K562 (cell line): ENCODE results near the gene BCKDK. TPM values are rescaled to one million over a fixed set of nuclear protein-coding genes. Genes with fewer than 3 reads are reported as not detected.

Source experiments
- ATAC-seq: fragments of 200-7000 bp; cut with Tn5 transposase; 3 replicates; pipeline ENCODE4 v1.9.1; 2020; ENCODE audit warnings: moderate library complexity
- BruUV-seq: library from RNA; stranded (reverse); fragments of 400-500 nt; replicated peaks from 2 replicates; lab custom pipeline; 2021; lab: Mats Ljungman, UMichigan
- CTCF ChIA-PET: fragments of 300-600 bp; formaldehyde crosslinking; extraction: SDS; loops from one replicate; lab custom pipeline; 2021; ENCODE audit warnings: low intra/inter-chr PET ratio; lab: Yijun Ruan, JAX
- POLR2A ChIA-PET: fragments of 300-600, 350-650 bp; sonication (Branson Sonifier 250); formaldehyde crosslinking; extraction: SDS; loops from one replicate; lab custom pipeline; 2021; ENCODE audit warnings: antibody characterized with exemption, inconsistent platforms; lab: Yijun Ruan, JAX
- DNase-seq, 4 experiments: peaks; one replicate each; pipeline versions ENCODE4 v3.0.0 to v3.0.0-alpha.2; 2011 to 2018; ENCODE audit warnings: low spot score in 3 of 4, mixed read lengths in 3 of 4; ENCODE audit errors: extremely low read depth in 1 of 4
- FAIRE-seq: peaks from 2 replicates; lab custom pipeline; 2011; peaks lifted over from hg19 to GRCh38; lab: Jason Lieb, UNC
- H2AFZ ChIP-seq: 2 replicates; pipeline ENCODE4 v1.6.0; 2011; ENCODE audit warnings: low read depth, low read length, control low read depth, inconsistent platforms
- H3K27ac ChIP-seq: fragments of 200-600 bp; 3 replicates; pipeline ENCODE4 v1.8.0; 2011; ENCODE audit warnings: low read depth, mild to moderate bottlenecking, control low read depth, inconsistent platforms, low read length, moderate library complexity, mixed read lengths; ENCODE audit errors: extremely low read depth
- H3K27me3 ChIP-seq, 2 experiments: fragments of 300-600 bp in 1 of 2; 2 replicates in 1 of 2; 3 replicates in 1 of 2; pipeline versions ENCODE4 v1.6.0 to v1.8.0; 2011; ENCODE audit warnings: inconsistent platforms in 2 of 2, low read length in 2 of 2, mild to moderate bottlenecking in 1 of 2, mixed read lengths in 1 of 2, moderate library complexity in 1 of 2; ENCODE audit not compliant: control insufficient read depth in 2 of 2, insufficient read depth in 2 of 2
- H3K36me3 ChIP-seq: fragments of 300-600 bp; 3 replicates; pipeline ENCODE4 v1.8.0; 2011; ENCODE audit warnings: mild to moderate bottlenecking, low read length, inconsistent platforms; ENCODE audit not compliant: control insufficient read depth, insufficient read depth
- H3K4me1 ChIP-seq, 2 experiments: fragments of 200-600 bp in 1 of 2; replicated peaks in 1 of 2; 2 replicates in 1 of 2; 3 replicates in 1 of 2; pipeline versions ENCODE4 v1.5.1 to v1.8.0; 2011; ENCODE audit warnings: inconsistent platforms in 2 of 2, low read length in 2 of 2, mild to moderate bottlenecking in 1 of 2, mixed read lengths in 1 of 2, moderate library complexity in 1 of 2; ENCODE audit not compliant: control insufficient read depth in 2 of 2, insufficient read depth in 2 of 2
- H3K4me2 ChIP-seq: 2 replicates; pipeline ENCODE4 v1.6.1; 2011; ENCODE audit warnings: low read length, control low read depth, inconsistent platforms, mixed read lengths; ENCODE audit not compliant: insufficient read depth
- H3K4me3 ChIP-seq: fragments of 200-600 bp; sonication (generic), shearing (Covaris generic); 2 replicates; pipeline ENCODE4 v1.5.1; 2016; ENCODE audit warnings: control low read depth, inconsistent platforms
- H3K79me2 ChIP-seq: fragments of 200-600 bp; 3 replicates; pipeline ENCODE4 v1.8.0; 2011; ENCODE audit warnings: low read length, inconsistent platforms; ENCODE audit not compliant: control insufficient read depth, insufficient read depth
- H3K9ac ChIP-seq, 2 experiments: 2 replicates each; pipeline versions ENCODE4 v1.6.0 to v1.6.1; 2011; ENCODE audit warnings: low read depth in 2 of 2, low read length in 2 of 2, control low read depth in 1 of 2, inconsistent platforms in 1 of 2, mild to moderate bottlenecking in 1 of 2, mixed read lengths in 1 of 2; ENCODE audit not compliant: insufficient read depth in 1 of 2
- H3K9me1 ChIP-seq: one replicate; pipeline ENCODE4 v1.6.0; 2011; ENCODE audit warnings: inconsistent platforms, mild to moderate bottlenecking, low read length, moderate library complexity; ENCODE audit not compliant: control insufficient read depth, insufficient read depth
- H3K9me3 ChIP-seq: replicated peaks from 2 replicates; pipeline ENCODE4 v1.5.1; 2011; ENCODE audit warnings: low read depth, low read length, inconsistent platforms; ENCODE audit not compliant: control insufficient read depth, insufficient read depth
- H4K20me1 ChIP-seq: replicated peaks from 2 replicates; pipeline ENCODE4 v1.6.1; 2011; ENCODE audit warnings: low read length, inconsistent platforms, mixed read lengths; ENCODE audit not compliant: control insufficient read depth, insufficient read depth
- FIP1L1 ChIP-seq: fragments of 200-400 bp; formaldehyde crosslinking; IDR thresholded peaks from 2 replicates; pipeline ENCODE4 v1.6.1; 2018; ENCODE audit warnings: mild to moderate bottlenecking, low read depth, low read length; ENCODE audit not compliant: poor library complexity, severe bottlenecking
- FOXP4 ChIP-seq: sonication (generic); formaldehyde crosslinking; IDR thresholded peaks from 2 replicates; pipeline ENCODE4 v1.8.0; 2022; ENCODE audit warnings: mild to moderate bottlenecking, missing genetic modification reagents, borderline replicate concordance
- MAX ChIP-seq: sonication (generic); formaldehyde crosslinking; IDR thresholded peaks from 2 replicates; pipeline ENCODE4 v1.9.0; 2022; ENCODE audit warnings: mild to moderate bottlenecking, missing genetic modification reagents
- MTA1 ChIP-seq: fragments of 450-650 bp; IDR thresholded peaks from 2 replicates; pipeline ENCODE4 v1.6.1; 2017; ENCODE audit warnings: borderline replicate concordance
- POLR2G ChIP-seq: fragments of 200-400 bp; formaldehyde crosslinking; IDR thresholded peaks from 2 replicates; pipeline ENCODE4 v1.6.1; 2017; ENCODE audit warnings: low read depth, mild to moderate bottlenecking, antibody characterized with exemption, low read length, moderate library complexity
- RBFOX2 ChIP-seq: fragments of 200-400 bp; formaldehyde crosslinking; IDR thresholded peaks from 2 replicates; pipeline ENCODE4 v1.6.1; 2017; ENCODE audit warnings: low read depth, mild to moderate bottlenecking, low read length, moderate library complexity
- SMARCA5 ChIP-seq: fragments of 450-650 bp; IDR thresholded peaks from 2 replicates; pipeline ENCODE4 v1.6.1; 2016
- SNIP1 ChIP-seq: fragments of 450-650 bp; IDR thresholded peaks from 2 replicates; pipeline ENCODE4 v1.7.1; 2017; ENCODE audit warnings: low read depth, mild to moderate bottlenecking
- STAT6 ChIP-seq: sonication (generic); formaldehyde crosslinking; IDR thresholded peaks from 2 replicates; pipeline ENCODE4 v1.8.1; 2023; ENCODE audit warnings: mild to moderate bottlenecking, missing genetic modification reagents
- TBP ChIP-seq: optimal IDR thresholded peaks from 2 replicates; pipeline ENCODE3; 2011; ENCODE audit warnings: low read depth, low read length, improper control_type of control experiment
- ZBTB34 ChIP-seq: fragments of 250-450 bp; sonication (Bioruptor Pico); IDR thresholded peaks from 2 replicates; pipeline ENCODE4 v1.8.0; 2021; ENCODE audit warnings: mild to moderate bottlenecking, moderate library complexity
- ZC3H4 ChIP-seq: sonication (generic); formaldehyde crosslinking; IDR thresholded peaks from 2 replicates; pipeline ENCODE4 v1.9.0; 2021; ENCODE audit warnings: missing genetic modification reagents, borderline replicate concordance
- ZFP36 ChIP-seq: fragments of 150-350 bp; IDR thresholded peaks from 2 replicates; pipeline ENCODE4 v1.6.1; 2018; ENCODE audit warnings: low read length, low read depth; ENCODE audit not compliant: partially characterized antibody
- WGBS: fragments of 100-300 bp; shearing (Covaris generic); methylation state at CpG from one replicate; pipeline ENCODE4 v1.1.6; 2016; ENCODE audit warnings: low coverage, mixed read lengths; ENCODE audit not compliant: insufficient coverage; ENCODE audit errors: missing lambda C conversion rate; 5-methylcytosine and 5-hydroxymethylcytosine counted together
- in situ Hi-C: fragments of 300-500 bp; cut with MboI; formaldehyde crosslinking; loops from 4 replicates; pipeline ENCODE4 v1.15.0; 2018; ENCODE audit warnings: inconsistent platforms, mixed read lengths
- intact Hi-C: fragments of 100-400 bp; cut with micrococcal nuclease; formaldehyde crosslinking; loops from 2 replicates; pipeline ENCODE4 v1.14.2; 2022
- polyA plus RNA-seq, 8 experiments: library from polyadenylated mRNA; depleted of rRNA in 4 of 8; stranded (reverse) in 5 of 8; unstranded in 3 of 8; fragments of >200 nt; fragmentation: Nextera tagmentation in 2 of 8; fragmentation: Illumina TruSeq in 1 of 8; extraction: Ambion mirVana in 2 of 8; extraction: Trizol in 1 of 8; gene quantifications; 2 replicates each; pipeline versions ENCODE4 v1.2.1 to v1.2.3, GENCODE V29; 2011 to 2014; ENCODE audit warnings: inconsistent platforms in 1 of 8, missing spikeins in 1 of 8
- total RNA-seq, 7 experiments: library from RNA; depleted of rRNA in 6 of 7; stranded (reverse); fragments of >200 nt in 6 of 7; fragmentation: Illumina TruSeq in 2 of 7; extraction: Trizol in 2 of 7; gene quantifications; 2 replicates each; pipeline versions ENCODE4 v1.2.1 to v1.2.3, GENCODE V29; 2011 to 2021; ENCODE audit warnings: low replicate concordance in 1 of 7

BCKDK gene
- total and polyA plus RNA-seq, 9 of the 15 experiments (the other 6 are each of a cell fraction or from before 2014, with no cell fraction given) = 0.58 to 34.8 (median 13.1) TPM

GRCh38 chr16:31087971-31088370 lies 20.2 kb upstream of the BCKDK start (continued):
- TF ChIP-seq FOXP4 (CRISPR knock-in tag) = no peak

- no peak within 1 kb of the TSS for H3K4me2 ChIP-seq
- DNase-seq (no peak), ATAC-seq (no peak), FAIRE-seq (no peak)
- BruUV-seq = no TSS peak
- in situ Hi-C loops (no loop called here), intact Hi-C loops (no loop called here)
- no peak within 1 kb of the TSS for H2AFZ ChIP-seq
- H3K27ac ChIP-seq = no peak within 1 kb of the TSS
- ChIA-PET POLR2A (interaction anchor here (0.5 to 1.4 kb wide), 6 partner anchors 9 to 96 kb away, joined by 3 to 5 read pairs (median 4); partner anchors contain the start of genes KAT8, ZNF646 and ZNF668), CTCF (no interaction called here)
- H4K20me1 ChIP-seq = peaks cover 8% of the 10 kb centered on the region; the same call in 1 of the 2 replicates
- H3K36me3 ChIP-seq = peaks cover 51% of the 10 kb centered on the region; the same call in 2 of the 3 replicates
- peaks cover 3% of the 10 kb centered on the region for H3K9me1 ChIP-seq
- peaks cover 14% of the 10 kb centered on the region for H3K79me2 ChIP-seq
- no peak within 1 kb of the TSS for H3K4me3 ChIP-seq
- H3K27me3 ChIP-seq = no peaks in the 10 kb centered on the region
- WGBS = 74% methylated on average over 13 of the region's 15 CpGs
- H3K9me3 ChIP-seq = no peaks in the 10 kb centered on the region
- H3K4me1 ChIP-seq = peaks cover 10 to 50% of the 10 kb centered on the region in 2 experiments; a peak in 3 of 5 replicates
- peak within 1 kb of the TSS in 1 of 2 experiments; percentile 55; a peak in 2 of 4 replicates for H3K9ac ChIP-seq
- TF ChIP-seq ZFP36 (peak; percentile 71), POLR2G (peak; percentile 51), RBFOX2 (0 out of 2 replicates have a peak, but pooled peaks have one; percentile 11), SMARCA5 (0 out of 2 replicates have a peak, but pooled peaks have one; percentile 21), ZC3H4 (no peak), MAX (CRISPR knock-in tag) (0 out of 2 replicates have a peak, but pooled peaks have one; percentile 10), FIP1L1 (no peak), ZBTB34 (CRISPR knock-in tag) (no peak), SNIP1 (no peak), TBP (no peak), MTA1 (no peak), STAT6 (CRISPR knock-in tag) (no peak)
Observed at GRCh38 chr16:31088459-31089183, 19.6 kb upstream of the BCKDK start, which contains the start of gene PRSS53. PRSS53 (minus strand) TSS chr16:31088943; CDS start chr16:31088809, 134 bp downstream.
